SJSA1 (cell line): ENCODE measurements around the gene INSR. TPM values are rescaled to one million over a fixed set of nuclear protein-coding genes. Genes with fewer than 3 reads are reported as not detected.

Experiments used
- DNase-seq, 2 experiments: peaks; one replicate each; pipeline ENCODE4 v3.0.0-alpha.2; 2015 to 2020; ENCODE audit warnings: low spot score in 2 of 2, low read depth in 1 of 2
- H3K27ac ChIP-seq: fragments of 250-450 bp; sonication (Bioruptor Pico); 2 replicates; pipeline ENCODE4 v1.5.1; 2020; ENCODE audit warnings: mild to moderate bottlenecking, moderate library complexity
- H3K27me3 ChIP-seq: fragments of 250-450 bp; sonication (Bioruptor Pico); replicated peaks from 2 replicates; pipeline ENCODE4 v1.5.1; 2020; ENCODE audit warnings: mild to moderate bottlenecking, moderate library complexity
- H3K36me3 ChIP-seq: fragments of 250-450 bp; sonication (Bioruptor Pico); 2 replicates; pipeline ENCODE4 v1.5.1; 2020; ENCODE audit warnings: mild to moderate bottlenecking
- H3K4me1 ChIP-seq: fragments of 250-450 bp; sonication (Bioruptor Pico); replicated peaks from 2 replicates; pipeline ENCODE4 v1.6.1; 2021; ENCODE audit warnings: mild to moderate bottlenecking
- H3K4me3 ChIP-seq: fragments of 250-450 bp; sonication (Bioruptor Pico); 2 replicates; pipeline ENCODE4 v1.5.1; 2020; ENCODE audit warnings: mild to moderate bottlenecking
- H3K9me3 ChIP-seq: fragments of 250-450 bp; sonication (Bioruptor Pico); replicated peaks from 2 replicates; pipeline ENCODE4 v1.5.1; 2020; ENCODE audit warnings: mild to moderate bottlenecking
- total RNA-seq: library from RNA; depleted of rRNA; stranded (reverse); fragments of >200 nt; shearing (Covaris generic); gene quantifications from 2 replicates; pipeline ENCODE4 v1.2.3, GENCODE V29; 2014

Gene INSR
- total RNA-seq, 1 experiment from 2014 or later, result 1.2 TPM

- Histone ChIP-seq H3K27me3 (no peaks in the 10 kb centered on the region), H3K4me3 (no peak overlapping the region), H3K9me3 (no peaks in the 10 kb centered on the region), H3K36me3 (no peaks in the 10 kb centered on the region), H3K4me1 (no peaks in the 10 kb centered on the region), H3K27ac (no peak overlapping the region)
- no peak for DNase-seq
These were observed 187.2 kb downstream of the INSR start for GRCh38 chr19:7106711-7107657.

- H3K36me3 ChIP-seq, result no peaks in the 10 kb centered on the region
- no peaks in the 10 kb centered on the region for H3K9me3 ChIP-seq
- H3K4me3 ChIP-seq, result no peak overlapping the region
- no peak overlapping the region for H3K27ac ChIP-seq
- no peaks in the 10 kb centered on the region for H3K27me3 ChIP-seq
- no peaks in the 10 kb centered on the region for H3K4me1 ChIP-seq
- no peak for DNase-seq
These were observed 189.3 kb downstream of the INSR start for GRCh38 chr19:7104747-7105447.

GRCh38 chr19:7101498-7102253 is 192.5 kb downstream of the INSR start:
- Histone ChIP-seq H3K4me1 (peaks cover 10% of the 10 kb centered on the region; the same call in 1 of the 2 replicates), H3K4me3 (no peak overlapping the region), H3K9me3 (peaks cover 16% of the 10 kb centered on the region), H3K27ac (no peak overlapping the region), H3K36me3 (no peaks in the 10 kb centered on the region), H3K27me3 (0 out of 2 replicates have a peak, but pooled peaks cover 2% of the 10 kb centered on the region)
- no peak for DNase-seq

GRCh38 chr19:7099597-7099921 is 194.7 kb downstream of the INSR start:
- Histone ChIP-seq H3K27ac (peak overlapping the region; percentile 54), H3K9me3 (peaks cover 21% of the 10 kb centered on the region), H3K27me3 (0 out of 2 replicates have a peak, but pooled peaks cover 2% of the 10 kb centered on the region), H3K4me1 (peaks cover 10% of the 10 kb centered on the region; the same call in 1 of the 2 replicates), H3K36me3 (no peaks in the 10 kb centered on the region), H3K4me3 (peak overlapping the region; percentile 64)
- no peak for DNase-seq

GRCh38 chr19:7098701-7099596 is 195.3 kb downstream of the INSR start:
- Histone ChIP-seq H3K4me3 (peak overlapping the region; percentile 64), H3K27ac (peak overlapping the region; percentile 54), H3K36me3 (no peaks in the 10 kb centered on the region), H3K27me3 (0 out of 2 replicates have a peak, but pooled peaks cover 2% of the 10 kb centered on the region), H3K9me3 (peaks cover 21% of the 10 kb centered on the region), H3K4me1 (peaks cover 10% of the 10 kb centered on the region; the same call in 1 of the 2 replicates)
- peak; percentile 84 to 87 for DNase-seq

GRCh38 chr19:7098096-7098495 is 196.1 kb downstream of the INSR start:
- Histone ChIP-seq H3K4me1 (peaks cover 10% of the 10 kb centered on the region; the same call in 1 of the 2 replicates), H3K27me3 (0 out of 2 replicates have a peak, but pooled peaks cover 2% of the 10 kb centered on the region), H3K36me3 (no peaks in the 10 kb centered on the region), H3K9me3 (peaks cover 21% of the 10 kb centered on the region), H3K27ac (no peak overlapping the region), H3K4me3 (no peak overlapping the region)
- no peak for DNase-seq

- DNase-seq, result no peak
- Histone ChIP-seq H3K27ac (no peak overlapping the region), H3K4me1 (no peaks in the 10 kb centered on the region), H3K36me3 (peaks cover 13% of the 10 kb centered on the region), H3K9me3 (peaks cover 45% of the 10 kb centered on the region), H3K27me3 (no peaks in the 10 kb centered on the region), H3K4me3 (no peak overlapping the region)
These were observed 205.2 kb downstream of the INSR start for GRCh38 chr19:7088999-7089398.

- no peaks in the 10 kb centered on the region for H3K27me3 ChIP-seq
- no peak overlapping the region for H3K4me3 ChIP-seq
- peaks cover 67% of the 10 kb centered on the region for H3K36me3 ChIP-seq
- DNase-seq, result peak; percentile 6 to 28
- H3K9me3 ChIP-seq, result peaks cover 72% of the 10 kb centered on the region
- no peaks in the 10 kb centered on the region for H3K4me1 ChIP-seq
- H3K27ac ChIP-seq, result no peak overlapping the region
These were observed 210.9 kb downstream of the INSR start for GRCh38 chr19:7083076-7083956.

GRCh38 chr19:7078008-7078407 is 216.2 kb downstream of the INSR start:
- DNase-seq, result no peak
- Histone ChIP-seq H3K27me3 (no peaks in the 10 kb centered on the region), H3K9me3 (peaks cover 46% of the 10 kb centered on the region), H3K4me1 (no peaks in the 10 kb centered on the region), H3K27ac (no peak overlapping the region), H3K4me3 (no peak overlapping the region), H3K36me3 (peaks cover 92% of the 10 kb centered on the region)

- no peak overlapping the region for H3K4me3 ChIP-seq
- no peak for DNase-seq
- H3K4me1 ChIP-seq, result no peaks in the 10 kb centered on the region
- H3K27ac ChIP-seq, result no peak overlapping the region
- peaks cover 33% of the 10 kb centered on the region for H3K9me3 ChIP-seq
- H3K36me3 ChIP-seq, result peaks cover 91% of the 10 kb centered on the region
- no peaks in the 10 kb centered on the region for H3K27me3 ChIP-seq
These were observed 218.1 kb downstream of the INSR start for GRCh38 chr19:7076151-7076550.

- Histone ChIP-seq H3K27ac (no peak overlapping the region), H3K4me3 (no peak overlapping the region), H3K9me3 (peaks cover 26% of the 10 kb centered on the region), H3K4me1 (peaks cover 3% of the 10 kb centered on the region; the same call in 1 of the 2 replicates), H3K27me3 (no peaks in the 10 kb centered on the region), H3K36me3 (peaks cover 87% of the 10 kb centered on the region)
- DNase-seq, result peak in 1 of 2 experiments; percentile 25
These were observed 219.4 kb downstream of the INSR start for GRCh38 chr19:7074705-7075282.

- no peaks in the 10 kb centered on the region for H3K27me3 ChIP-seq
- H3K27ac ChIP-seq, result no peak overlapping the region
- H3K9me3 ChIP-seq, result peaks cover 13% of the 10 kb centered on the region
- DNase-seq, result no peak
- H3K4me3 ChIP-seq, result no peak overlapping the region
- peaks cover 69% of the 10 kb centered on the region for H3K36me3 ChIP-seq
- H3K4me1 ChIP-seq, result peaks cover 7% of the 10 kb centered on the region; the same call in 1 of the 2 replicates
These were observed 221.7 kb downstream of the INSR start for GRCh38 chr19:7072541-7072940.
